HepG2 (cell line): ENCODE measurements around the gene ZNF563. TPM values are rescaled to one million over a fixed set of nuclear protein-coding genes. Genes with fewer than 3 reads are reported as not detected.

Experiments used
- ARNT ChIP-seq: fragments of 450-650 bp; IDR thresholded peaks from 2 replicates; pipeline ENCODE4 v1.6.1; 2017
- CREM ChIP-seq, 2 experiments: sonication (generic) in 1 of 2; formaldehyde crosslinking in 1 of 2; IDR thresholded peaks; 2 replicates each; pipeline versions ENCODE4 v1.4.0 to v1.6.1; 2016 to 2020; ENCODE audit warnings: antibody characterized with exemption in 1 of 2, mild to moderate bottlenecking in 1 of 2, missing genetic modification reagents in 1 of 2
- HOXA9 ChIP-seq: sonication (generic); formaldehyde crosslinking; IDR thresholded peaks from 2 replicates; pipeline ENCODE4 v1.8.1; 2022; ENCODE audit warnings: missing genetic modification reagents, mild to moderate bottlenecking, moderate library complexity, borderline replicate concordance
- KMT2A ChIP-seq: sonication (generic); formaldehyde crosslinking; IDR thresholded peaks from 2 replicates; pipeline ENCODE4 v1.4.0; 2020; ENCODE audit warnings: missing genetic modification reagents
- NKX3-1 ChIP-seq: sonication (generic); formaldehyde crosslinking; IDR thresholded peaks from 2 replicates; pipeline ENCODE4 v1.5.0; 2020; ENCODE audit warnings: missing genetic modification reagents
- PCBP2 ChIP-seq: fragments of 200-400 bp; formaldehyde crosslinking; optimal IDR thresholded peaks from 2 replicates; pipeline ENCODE3; 2018; ENCODE audit warnings: low read length, low read depth; ENCODE audit not compliant: poor library complexity, severe bottlenecking
- PHF8 ChIP-seq: sonication (generic); formaldehyde crosslinking; IDR thresholded peaks from 2 replicates; pipeline ENCODE4 v1.5.0; 2020; ENCODE audit warnings: missing genetic modification reagents
- RBM39 ChIP-seq: fragments of 200-400 bp; formaldehyde crosslinking; IDR thresholded peaks from one replicate; pipeline ENCODE4 v1.6.1; 2018; ENCODE audit warnings: antibody characterized with exemption, mild to moderate bottlenecking, low read depth, low read length; ENCODE audit not compliant: poor library complexity, severe bottlenecking
- RCOR2 ChIP-seq: IDR thresholded peaks from 2 replicates; pipeline ENCODE4 v1.6.1; 2016; ENCODE audit warnings: missing biosample characterization, missing genetic modification reagents
- TOPORS ChIP-seq: sonication (generic); formaldehyde crosslinking; IDR thresholded peaks from 2 replicates; pipeline ENCODE4 v1.8.0; 2023; ENCODE audit warnings: mild to moderate bottlenecking, missing genetic modification reagents
- ZBTB3 ChIP-seq: sonication (generic); formaldehyde crosslinking; IDR thresholded peaks from 2 replicates; pipeline ENCODE4 v1.4.0; 2020; ENCODE audit warnings: low read depth, mild to moderate bottlenecking, moderate library complexity, missing genetic modification reagents, borderline replicate concordance
- ZBTB7A ChIP-seq: sonication (generic); formaldehyde crosslinking; IDR thresholded peaks from 2 replicates; pipeline ENCODE4 v1.8.0; 2022; ENCODE audit warnings: mild to moderate bottlenecking, missing genetic modification reagents
- ZC3H13 ChIP-seq: sonication (generic); formaldehyde crosslinking; IDR thresholded peaks from 2 replicates; pipeline ENCODE4 v1.8.1; 2023; ENCODE audit warnings: mild to moderate bottlenecking, missing genetic modification reagents, moderate library complexity
- ZFP36L1 ChIP-seq: sonication (generic); formaldehyde crosslinking; IDR thresholded peaks from 2 replicates; pipeline ENCODE4 v1.8.0; 2022; ENCODE audit warnings: mild to moderate bottlenecking, missing genetic modification reagents, moderate library complexity
- ZNF274 ChIP-seq: sonication (generic); formaldehyde crosslinking; IDR thresholded peaks from 2 replicates; pipeline ENCODE4 v1.5.1; 2020; ENCODE audit warnings: mild to moderate bottlenecking, missing genetic modification reagents
- ZNF562 ChIP-seq: sonication (generic); formaldehyde crosslinking; IDR thresholded peaks from 2 replicates; pipeline ENCODE4 v1.8.0; 2022; ENCODE audit warnings: missing genetic modification reagents, borderline replicate concordance
- ZNF619 ChIP-seq: sonication (generic); formaldehyde crosslinking; IDR thresholded peaks from 2 replicates; pipeline ENCODE4 v1.4.0; 2020; ENCODE audit warnings: mild to moderate bottlenecking, missing genetic modification reagents
- ZNF747 ChIP-seq: sonication (generic); formaldehyde crosslinking; IDR thresholded peaks from 2 replicates; pipeline ENCODE4 v1.8.1; 2023; ENCODE audit warnings: missing genetic modification reagents, mild to moderate bottlenecking, borderline replicate concordance
- polyA plus RNA-seq, 8 experiments: library from polyadenylated mRNA; depleted of rRNA in 3 of 8; stranded (reverse) in 7 of 8; unstranded in 1 of 8; fragments of >200 nt; fragmentation: Illumina TruSeq in 4 of 8; extraction: Trizol in 4 of 8; gene quantifications; 2 replicates each; pipeline versions ENCODE4 v1.2.1 to v1.2.3, GENCODE V29; 2011 to 2016; ENCODE audit warnings: low read depth in 4 of 8, missing spikeins in 1 of 8, mixed read lengths in 1 of 8; ENCODE audit not compliant: insufficient read depth in 1 of 8
- total RNA-seq, 5 experiments: library from RNA; depleted of rRNA; stranded (reverse); fragments of >200 nt; fragmentation: Illumina TruSeq; extraction: Trizol; gene quantifications; 2 replicates each; pipeline ENCODE4 v1.2.3, GENCODE V29; 2016; ENCODE audit warnings: low read depth in 1 of 5
- TF ChIP-seq, protein P1 (sequence below): sonication (generic); formaldehyde crosslinking; IDR thresholded peaks from 2 replicates; pipeline ENCODE4 v1.8.0; 2022; ENCODE audit warnings: missing genetic modification reagents, mild to moderate bottlenecking, borderline replicate concordance
- TF ChIP-seq, protein P2 (sequence below): sonication (generic); formaldehyde crosslinking; IDR thresholded peaks from 2 replicates; pipeline ENCODE4 v1.4.0; 2020; ENCODE audit warnings: missing genetic modification reagents; ENCODE audit errors: not compliant biosample characterization
- TF ChIP-seq, protein P3 (sequence below): fragments of 450-650 bp; IDR thresholded peaks from 2 replicates; pipeline ENCODE4 v1.6.1; 2017; ENCODE audit warnings: mild to moderate bottlenecking
- TF ChIP-seq, protein P4 (sequence below): sonication (generic); formaldehyde crosslinking; IDR thresholded peaks from 2 replicates; pipeline ENCODE4 v1.4.0; 2020; ENCODE audit warnings: missing genetic modification reagents, low read depth, mild to moderate bottlenecking, borderline replicate concordance

Gene ZNF563
- total and polyA plus RNA-seq, 2 of the 13 experiments (the other 11 are each of a cell fraction or from before 2014, with no cell fraction given): 7.5 to 19.5 TPM

DNA sequence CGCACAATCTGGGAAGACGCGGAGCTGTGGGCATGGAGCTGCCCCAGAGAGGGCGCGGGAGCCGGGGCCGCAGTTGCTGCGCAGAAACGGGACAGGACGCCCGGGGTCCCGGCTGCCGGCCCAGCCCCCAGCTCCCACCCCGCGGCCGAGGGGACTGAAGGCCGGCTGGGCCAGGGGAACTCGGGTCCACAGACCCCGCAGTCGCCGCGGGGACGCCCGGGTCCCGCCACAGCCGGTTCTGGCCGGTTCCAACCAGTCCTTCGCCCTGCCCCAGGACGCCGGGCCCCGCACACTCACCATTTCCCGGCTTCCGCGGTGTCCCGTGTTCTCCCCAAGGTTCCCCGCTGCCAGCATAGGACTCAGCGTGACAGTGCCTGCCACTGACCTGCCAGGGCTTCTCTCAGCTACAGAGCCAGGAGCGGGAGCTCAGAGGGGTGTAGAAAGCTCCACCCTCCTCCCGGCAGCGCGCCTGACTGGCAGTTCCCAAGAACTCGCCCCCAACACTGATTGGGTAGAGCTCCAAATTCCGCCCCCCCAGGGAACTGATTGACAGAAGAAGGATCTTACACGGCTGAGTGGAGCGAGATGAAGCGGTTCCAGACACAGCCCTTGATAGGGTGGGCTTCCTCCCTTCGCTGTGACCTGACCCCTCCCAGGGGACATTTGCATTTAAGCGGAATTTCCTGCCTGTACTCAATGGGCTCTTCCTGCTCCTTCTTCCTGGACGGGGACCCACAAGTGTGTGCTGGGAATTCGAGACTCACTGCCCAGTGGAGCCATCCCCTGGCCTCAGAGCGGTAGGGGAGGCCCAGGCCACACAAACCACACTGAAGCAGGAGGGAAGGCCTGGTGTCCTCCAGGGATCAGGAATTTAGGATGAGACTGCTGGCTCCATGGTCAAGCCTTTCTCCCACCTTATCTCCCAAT, 32.1 kb upstream of the ZNF563 start, which contains the start of gene ZNF442 (continued):
- TF ChIP-seq ZNF747 (CRISPR knock-in tag) (peak; percentile 23; the same call in 1 of the 2 replicates), RCOR2 (CRISPR knock-in tag) (0 out of 2 replicates have a peak, but pooled peaks have one; percentile 52), ZC3H13 (CRISPR knock-in tag) (no peak), CREM (IDR thresholded peaks at IDR 0.05) (no peak), CREM (CRISPR knock-in tag; IDR thresholded peaks at IDR 0.05) (no peak), TOPORS (CRISPR knock-in tag) (no peak; the same call in 1 of the 2 replicates), HOXA9 (CRISPR knock-in tag) (no peak), PHF8 (peak; percentile 73), ZBTB7A (peak; percentile 86; the same call in 1 of the 2 replicates), RBM39 (no peak), ARNT (no peak), ZFP36L1 (CRISPR knock-in tag) (peak; percentile 90), PCBP2 (no peak), KMT2A (peak; percentile 17; the same call in 1 of the 2 replicates), ZNF619 (CRISPR knock-in tag) (no peak), NKX3-1 (peak; percentile 65; the same call in 1 of the 2 replicates), ZNF562 (CRISPR knock-in tag) (no peak), ZNF274 (CRISPR knock-in tag) (0 out of 2 replicates have a peak, but pooled peaks have one; percentile 29), ZBTB3 (CRISPR knock-in tag) (no peak)
- TF ChIP-seq, protein P1, sequence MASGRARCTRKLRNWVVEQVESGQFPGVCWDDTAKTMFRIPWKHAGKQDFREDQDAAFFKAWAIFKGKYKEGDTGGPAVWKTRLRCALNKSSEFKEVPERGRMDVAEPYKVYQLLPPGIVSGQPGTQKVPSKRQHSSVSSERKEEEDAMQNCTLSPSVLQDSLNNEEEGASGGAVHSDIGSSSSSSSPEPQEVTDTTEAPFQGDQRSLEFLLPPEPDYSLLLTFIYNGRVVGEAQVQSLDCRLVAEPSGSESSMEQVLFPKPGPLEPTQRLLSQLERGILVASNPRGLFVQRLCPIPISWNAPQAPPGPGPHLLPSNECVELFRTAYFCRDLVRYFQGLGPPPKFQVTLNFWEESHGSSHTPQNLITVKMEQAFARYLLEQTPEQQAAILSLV (CRISPR knock-in tag): no peak
- TF ChIP-seq, protein P2, sequence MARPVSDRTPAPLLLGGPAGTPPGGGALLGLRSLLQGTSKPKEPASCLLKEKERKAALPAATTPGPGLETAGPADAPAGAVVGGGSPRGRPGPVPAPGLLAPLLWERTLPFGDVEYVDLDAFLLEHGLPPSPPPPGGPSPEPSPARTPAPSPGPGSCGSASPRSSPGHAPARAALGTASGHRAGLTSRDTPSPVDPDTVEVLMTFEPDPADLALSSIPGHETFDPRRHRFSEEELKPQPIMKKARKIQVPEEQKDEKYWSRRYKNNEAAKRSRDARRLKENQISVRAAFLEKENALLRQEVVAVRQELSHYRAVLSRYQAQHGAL (CRISPR knock-in tag): no peak
- TF ChIP-seq, protein P3, sequence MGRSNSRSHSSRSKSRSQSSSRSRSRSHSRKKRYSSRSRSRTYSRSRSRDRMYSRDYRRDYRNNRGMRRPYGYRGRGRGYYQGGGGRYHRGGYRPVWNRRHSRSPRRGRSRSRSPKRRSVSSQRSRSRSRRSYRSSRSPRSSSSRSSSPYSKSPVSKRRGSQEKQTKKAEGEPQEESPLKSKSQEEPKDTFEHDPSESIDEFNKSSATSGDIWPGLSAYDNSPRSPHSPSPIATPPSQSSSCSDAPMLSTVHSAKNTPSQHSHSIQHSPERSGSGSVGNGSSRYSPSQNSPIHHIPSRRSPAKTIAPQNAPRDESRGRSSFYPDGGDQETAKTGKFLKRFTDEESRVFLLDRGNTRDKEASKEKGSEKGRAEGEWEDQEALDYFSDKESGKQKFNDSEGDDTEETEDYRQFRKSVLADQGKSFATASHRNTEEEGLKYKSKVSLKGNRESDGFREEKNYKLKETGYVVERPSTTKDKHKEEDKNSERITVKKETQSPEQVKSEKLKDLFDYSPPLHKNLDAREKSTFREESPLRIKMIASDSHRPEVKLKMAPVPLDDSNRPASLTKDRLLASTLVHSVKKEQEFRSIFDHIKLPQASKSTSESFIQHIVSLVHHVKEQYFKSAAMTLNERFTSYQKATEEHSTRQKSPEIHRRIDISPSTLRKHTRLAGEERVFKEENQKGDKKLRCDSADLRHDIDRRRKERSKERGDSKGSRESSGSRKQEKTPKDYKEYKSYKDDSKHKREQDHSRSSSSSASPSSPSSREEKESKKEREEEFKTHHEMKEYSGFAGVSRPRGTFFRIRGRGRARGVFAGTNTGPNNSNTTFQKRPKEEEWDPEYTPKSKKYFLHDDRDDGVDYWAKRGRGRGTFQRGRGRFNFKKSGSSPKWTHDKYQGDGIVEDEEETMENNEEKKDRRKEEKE: no peak
- TF ChIP-seq, protein P4, sequence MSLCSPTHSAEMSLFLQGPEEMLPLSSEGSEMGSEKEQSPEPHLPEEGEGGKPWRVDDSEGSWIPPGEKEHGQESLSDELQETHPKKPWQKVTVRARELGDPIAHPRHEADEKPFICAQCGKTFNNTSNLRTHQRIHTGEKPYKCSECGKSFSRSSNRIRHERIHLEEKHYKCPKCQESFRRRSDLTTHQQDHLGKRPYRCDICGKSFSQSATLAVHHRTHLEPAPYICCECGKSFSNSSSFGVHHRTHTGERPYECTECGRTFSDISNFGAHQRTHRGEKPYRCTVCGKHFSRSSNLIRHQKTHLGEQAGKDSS: no peak
